ENCODE results near the gene PPTC7.
"Not testable (repeated sequence)": the region's sequence is repeated elsewhere in the genome, so short reads cannot be mapped to it uniquely, and the experiment has no call there.

Gene PPTC7

DNA sequence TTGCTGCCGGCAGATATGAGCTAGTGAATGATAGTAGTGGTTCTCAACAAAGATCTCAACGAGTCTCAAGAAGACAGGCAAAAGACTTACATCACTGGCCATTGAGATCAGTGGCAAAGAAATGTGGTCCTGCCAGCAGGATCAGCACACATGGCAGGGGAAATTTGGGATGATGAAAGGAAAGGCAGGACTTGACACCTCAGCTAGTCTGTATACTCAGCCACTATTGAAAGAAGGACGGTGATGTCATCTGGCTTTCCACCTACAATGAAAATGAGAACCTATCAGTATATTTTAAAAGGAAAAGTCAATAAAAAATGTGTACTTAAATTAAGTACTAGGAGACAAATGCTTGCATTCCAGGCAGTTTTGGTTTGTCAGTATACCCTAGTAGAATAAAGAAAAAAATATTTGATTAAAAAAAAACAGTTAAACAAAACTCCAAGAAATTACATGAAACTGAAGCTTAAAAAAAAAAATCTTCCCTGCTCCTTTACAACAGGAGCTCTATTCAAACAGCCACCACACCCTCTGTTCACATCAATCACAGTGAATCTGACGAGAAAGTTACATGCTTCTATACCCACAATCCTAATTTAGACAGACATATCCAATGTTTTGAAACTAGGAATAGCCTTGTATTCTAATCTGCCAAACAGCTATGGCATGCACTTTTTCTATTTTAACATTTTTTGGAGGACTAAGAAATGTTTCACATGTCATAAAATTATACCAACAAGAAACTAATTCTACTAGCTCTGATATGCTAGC, 46.1 kb downstream of the PPTC7 start:
- peak; percentile 55 for DNase-seq (ENCODE audit: low read depth)

DNA sequence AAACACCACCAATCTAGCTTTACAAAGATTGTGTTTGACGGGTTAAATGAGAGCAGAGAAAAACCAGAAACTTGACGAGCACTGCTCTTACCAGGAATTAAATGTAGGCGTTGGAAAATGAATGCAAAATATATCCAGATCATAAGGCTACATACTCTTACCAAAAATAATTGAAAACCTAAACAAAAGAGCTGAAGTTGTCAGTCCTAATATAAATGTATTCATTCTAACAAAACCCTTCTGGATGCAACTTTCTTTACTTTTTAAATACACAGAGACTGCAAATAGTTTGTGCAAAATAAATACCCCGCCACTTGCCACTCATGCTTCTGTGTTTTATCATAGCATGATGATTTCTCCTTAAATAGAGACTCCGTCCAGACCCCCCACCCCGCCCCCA, 48.3 kb downstream of the PPTC7 start:
- no peak for DNase-seq (ENCODE audit: low read depth)

DNA sequence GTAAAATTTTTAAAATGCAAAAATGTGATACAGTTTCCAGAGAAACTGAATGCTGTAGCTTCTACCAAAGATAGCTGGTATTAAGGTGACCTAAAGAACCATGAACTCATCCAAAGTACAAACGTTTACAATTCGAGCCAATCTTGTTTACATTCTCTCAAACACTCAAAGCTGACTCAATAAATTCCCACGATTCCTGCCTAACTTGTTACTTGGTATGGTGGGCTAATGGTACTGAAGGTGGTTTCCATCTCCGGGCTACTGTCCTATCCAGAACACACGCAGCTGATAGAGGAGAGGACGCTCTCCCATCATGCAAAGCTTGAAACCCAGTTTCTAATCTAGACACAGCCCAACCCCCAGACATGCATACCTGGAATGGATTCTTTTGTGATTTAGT, 49.5 kb downstream of the PPTC7 start:
- DNase-seq (ENCODE audit: low read depth) = peak; percentile 45

DNA sequence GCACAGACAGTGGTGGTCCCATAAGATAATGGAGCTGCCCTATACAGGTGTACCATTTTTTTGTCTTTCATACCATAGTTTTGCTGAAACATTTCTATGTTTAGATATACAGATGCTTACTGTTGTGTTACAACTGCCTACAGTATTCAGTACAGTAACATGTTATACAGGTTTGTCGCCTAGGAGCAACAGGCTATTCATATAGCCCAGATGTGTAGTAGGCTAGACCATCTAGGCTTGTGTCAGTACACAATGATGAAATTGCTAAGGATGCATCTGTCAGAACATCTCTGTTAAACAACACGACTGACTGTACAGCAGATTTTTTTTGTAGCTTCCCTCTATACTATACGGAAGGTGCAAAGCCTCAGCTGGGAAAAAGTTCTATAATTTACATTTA, 50.5 kb downstream of the PPTC7 start:
- no peak for DNase-seq (ENCODE audit: low read depth)

DNA sequence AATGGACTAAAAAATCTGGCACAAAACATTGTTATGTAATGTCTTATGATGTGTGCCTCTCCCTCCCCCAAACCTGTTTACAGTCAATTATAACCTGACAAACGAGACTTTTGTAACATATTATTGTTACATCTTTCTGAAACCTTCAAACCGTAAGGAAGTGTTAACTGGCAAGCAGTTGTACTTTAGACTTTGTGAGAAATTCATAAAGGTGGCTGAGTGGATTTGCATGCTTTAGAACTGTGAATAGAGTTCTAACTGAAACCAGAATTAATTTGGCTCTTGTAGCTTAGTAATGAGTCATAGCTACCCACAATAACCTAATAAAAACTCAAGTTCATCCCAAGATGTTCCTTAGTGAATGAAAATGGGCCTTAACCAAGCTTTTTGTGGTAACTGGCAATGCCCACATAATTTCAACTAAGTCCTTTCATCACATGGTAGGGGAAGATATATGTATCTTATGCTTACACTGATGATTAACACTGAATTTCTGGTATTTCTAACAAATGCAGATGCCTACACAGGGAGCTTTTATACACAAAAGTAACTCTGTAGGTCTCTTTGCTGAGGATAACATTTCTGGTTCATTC, 51.3 kb downstream of the PPTC7 start:
- peak; percentile 79 for DNase-seq (ENCODE audit: low read depth)

DNA sequence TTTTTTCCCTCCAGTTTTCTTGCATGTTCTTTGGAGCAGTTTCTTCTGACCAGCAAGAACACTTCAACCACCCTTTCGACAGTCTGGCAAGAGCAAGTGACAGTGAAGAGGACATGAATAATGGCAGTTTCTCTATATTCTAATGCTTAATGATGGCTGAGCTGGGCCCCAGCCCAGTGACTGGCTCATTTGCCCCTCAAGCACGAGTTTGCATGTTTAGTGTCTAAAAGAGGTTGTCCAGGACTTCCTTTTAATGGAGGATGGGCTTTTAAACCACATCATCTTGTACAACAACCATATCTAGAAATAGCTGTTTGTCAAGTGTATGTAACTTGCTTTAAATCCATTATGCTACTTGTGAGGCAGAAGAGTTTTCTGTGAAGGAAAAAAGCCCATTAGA, 52.6 kb downstream of the PPTC7 start:
- no peak for DNase-seq (ENCODE audit: low read depth)

DNA sequence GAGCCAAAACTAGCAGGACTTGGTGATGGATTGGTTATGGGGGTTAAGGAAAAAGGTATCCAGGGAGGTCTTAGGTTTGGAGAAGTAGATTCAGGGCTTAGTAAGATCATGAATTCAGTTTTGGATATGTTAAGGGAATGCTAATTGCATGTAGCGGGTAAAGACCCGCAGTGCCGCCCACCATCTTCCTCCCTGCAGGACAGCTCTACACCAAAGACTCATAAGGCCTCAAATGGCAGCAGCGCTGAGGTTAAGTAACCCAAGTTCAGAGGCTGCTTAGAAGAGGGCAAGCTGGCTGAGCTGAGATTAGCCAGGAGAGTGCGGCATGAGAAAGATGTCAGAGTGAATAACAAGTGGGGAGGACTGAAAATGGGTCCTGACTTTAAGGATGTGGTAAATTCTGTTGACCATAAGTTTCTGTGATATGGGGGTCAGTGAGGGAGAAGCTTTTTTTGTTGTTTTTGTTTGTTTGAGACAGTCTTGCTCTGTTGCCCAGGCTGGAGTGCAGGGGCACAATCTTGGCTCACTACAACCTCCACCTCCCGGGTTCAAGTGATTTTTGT, 54.8 kb downstream of the PPTC7 start:
- no peak for DNase-seq (ENCODE audit: low read depth)

DNA sequence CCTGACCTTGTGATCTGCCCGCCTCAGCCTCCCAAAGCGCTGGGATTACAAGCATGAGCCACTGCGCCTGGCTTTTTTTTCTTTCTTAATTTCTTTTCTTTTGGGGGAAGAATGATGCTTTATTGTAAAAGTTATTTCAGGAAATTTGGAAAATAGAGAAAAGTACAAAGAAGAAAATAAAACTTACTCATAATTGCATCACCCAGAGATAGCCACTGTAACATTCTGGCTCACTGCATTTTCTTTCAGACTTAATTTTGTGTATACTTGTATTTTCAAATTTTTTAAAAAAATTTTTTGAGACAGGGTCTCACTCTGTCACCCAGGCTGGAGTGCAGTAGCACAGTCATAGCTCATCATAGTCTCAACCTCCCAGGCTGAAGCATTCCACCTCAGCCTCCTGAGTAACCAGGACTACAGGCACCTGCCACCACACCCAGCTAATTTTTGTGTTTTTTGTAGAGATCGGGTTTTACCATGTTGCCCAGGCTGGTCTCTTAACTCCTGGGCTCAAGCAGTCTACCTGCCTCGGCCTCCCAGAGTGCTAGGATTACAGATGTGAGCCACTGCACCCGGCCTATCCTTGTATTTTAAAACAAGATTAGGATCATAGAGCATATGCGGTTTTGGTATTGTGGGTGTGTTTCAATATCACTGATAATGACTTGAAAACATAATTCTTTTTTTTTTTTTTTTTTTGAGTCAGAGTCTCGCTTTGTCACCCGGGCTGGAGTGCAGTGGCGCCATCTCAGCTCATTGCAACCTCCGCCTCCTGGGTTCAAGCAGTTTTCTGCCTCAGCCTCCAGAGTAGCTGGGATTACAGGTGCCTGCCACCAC, 62.0 kb downstream of the PPTC7 start:
- DNase-seq (ENCODE audit: low read depth) = not testable (repeated sequence)

DNA sequence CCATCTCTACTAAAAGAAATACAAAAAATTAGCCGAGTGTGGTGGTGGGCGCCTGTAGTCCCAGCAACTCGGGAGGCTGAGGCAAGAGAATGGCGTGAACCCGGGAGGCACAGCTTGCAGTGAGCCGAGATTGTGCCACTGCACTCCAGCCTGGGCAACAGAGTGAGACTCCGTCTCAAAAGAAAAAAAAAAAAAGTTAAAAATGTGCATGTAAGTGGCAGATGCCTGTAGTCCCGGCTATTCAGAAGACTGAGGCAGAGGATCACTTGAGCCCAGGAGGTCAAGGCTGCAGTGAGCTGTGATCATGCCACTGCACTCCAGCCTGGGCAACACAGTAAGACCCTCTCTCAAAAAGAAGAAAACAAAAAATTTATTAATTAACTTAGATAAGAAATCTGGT, 65.1 kb downstream of the PPTC7 start:
- not testable (repeated sequence) for DNase-seq (ENCODE audit: low read depth)

DNA sequence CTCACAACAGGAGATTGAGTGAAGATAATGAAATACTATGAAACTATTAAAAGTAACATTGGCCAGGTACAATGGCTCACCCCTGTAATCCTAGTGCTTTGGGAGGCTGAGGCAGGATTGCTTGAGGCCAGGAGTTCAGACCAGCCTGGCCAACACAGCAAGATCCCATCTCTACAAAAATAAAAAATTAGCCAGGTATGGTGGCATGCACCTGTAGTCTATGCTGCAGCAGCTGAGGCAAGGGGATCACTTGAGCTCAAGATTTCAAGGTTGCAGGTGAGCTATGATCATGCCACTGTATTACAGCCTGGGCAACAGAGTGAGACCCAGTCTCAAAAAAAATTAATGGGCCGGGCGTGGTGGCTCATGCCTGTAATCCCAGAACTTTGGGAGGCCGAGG, 66.1 kb downstream of the PPTC7 start:
- DNase-seq (ENCODE audit: low read depth) = no peak

DNA sequence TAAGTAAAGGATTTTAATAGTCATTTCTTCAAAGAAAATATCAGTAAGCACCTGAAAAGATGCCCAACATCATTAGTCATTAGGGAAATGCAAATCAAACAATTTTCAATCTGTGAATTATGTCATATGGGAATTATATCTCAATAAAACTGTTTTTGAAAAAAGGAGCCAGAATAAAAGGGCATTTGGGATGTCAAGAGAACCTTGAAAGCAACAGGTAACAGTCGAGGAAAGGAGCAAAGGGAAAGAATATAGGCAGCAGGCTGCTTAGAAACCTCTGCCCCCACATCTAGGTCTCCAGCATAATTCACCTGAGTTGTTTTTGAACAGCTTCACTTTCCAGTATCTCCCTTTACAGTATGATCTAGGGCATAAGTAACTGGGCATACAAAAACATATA, 68.8 kb downstream of the PPTC7 start:
- DNase-seq (ENCODE audit: low read depth) = no peak

DNA sequence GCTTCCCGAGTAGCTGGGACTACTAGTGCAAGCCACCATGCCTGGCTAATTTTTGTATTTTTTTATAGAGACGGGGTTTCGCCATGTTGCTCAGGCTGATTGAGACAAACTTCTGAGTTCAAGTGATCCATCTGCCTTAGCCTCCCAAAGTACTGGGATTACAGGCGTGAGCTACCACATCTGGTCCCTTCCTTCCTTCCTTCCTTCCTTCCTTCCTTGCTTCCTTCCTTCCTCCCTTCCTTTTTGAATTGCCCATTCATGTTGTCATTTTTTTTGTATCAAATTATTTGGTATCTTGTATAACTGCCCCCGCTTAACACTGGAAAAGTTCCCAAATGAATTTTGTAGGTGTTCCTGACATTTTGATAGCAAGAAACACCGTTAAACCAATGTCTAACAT, 69.3 kb downstream of the PPTC7 start:
- no peak for DNase-seq (ENCODE audit: low read depth)

DNA sequence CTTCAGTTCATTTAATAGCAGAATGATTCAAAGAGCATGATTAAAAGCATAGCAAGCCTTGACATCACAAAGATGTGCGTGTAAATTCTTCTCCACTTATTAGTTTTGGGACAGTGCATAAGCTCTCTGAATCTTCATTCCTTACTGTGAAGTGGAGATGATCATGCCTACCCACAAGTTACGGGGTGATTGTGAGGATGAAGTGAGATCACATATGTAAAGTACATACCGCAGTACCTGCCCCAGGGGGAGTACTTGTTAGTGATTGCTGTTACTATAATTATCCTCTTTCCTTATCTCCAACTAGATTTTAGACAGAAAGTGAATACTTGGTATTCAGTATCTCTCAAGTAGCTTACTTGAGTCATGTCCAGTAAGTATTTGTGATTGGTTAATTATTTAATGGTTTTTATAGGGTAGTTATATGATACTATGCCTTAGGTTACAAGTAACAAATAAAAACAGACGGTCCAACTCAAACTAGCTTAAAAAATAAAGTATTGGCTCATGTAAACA, 75.0 kb downstream of the PPTC7 start:
- DNase-seq (ENCODE audit: low read depth) = peak; percentile 14

DNA sequence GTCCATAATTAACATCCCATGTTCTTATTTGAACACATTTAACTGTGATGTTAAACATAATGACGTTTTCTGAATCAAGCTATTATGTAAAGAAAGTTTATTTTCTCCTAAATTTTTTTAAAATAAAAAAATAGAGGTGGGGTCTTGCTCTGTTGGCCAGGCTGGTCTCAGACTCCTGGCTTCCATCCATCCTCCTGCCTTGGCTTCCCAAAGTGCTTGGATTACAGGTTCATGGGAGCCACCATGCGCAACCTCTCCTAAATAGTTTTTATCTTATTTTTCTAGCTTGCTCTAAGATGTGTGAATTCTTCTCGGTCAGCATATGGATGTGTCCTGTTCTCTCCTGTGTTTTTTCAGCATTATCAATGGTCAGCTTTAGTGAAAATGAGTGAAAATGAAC, 77.8 kb downstream of the PPTC7 start:
- no peak for DNase-seq (ENCODE audit: low read depth)

DNA sequence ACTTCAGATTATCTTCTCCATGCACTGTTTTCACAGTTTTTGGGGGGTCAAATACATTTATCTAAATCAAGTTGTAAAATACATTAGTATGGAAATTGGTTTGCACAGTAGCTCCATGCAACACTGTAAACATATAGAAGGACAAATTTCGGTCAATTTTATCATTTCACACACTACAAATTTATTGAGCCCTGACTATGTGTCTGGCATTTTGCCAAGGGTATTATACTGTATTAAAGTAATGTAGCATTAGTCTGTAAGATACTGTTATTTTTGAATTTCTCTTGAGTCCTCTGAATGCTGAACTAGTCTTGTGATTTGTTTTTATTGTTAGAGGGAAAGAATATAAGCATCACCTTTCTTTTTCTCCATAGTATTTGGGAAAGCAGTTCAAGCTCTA, 79.7 kb downstream of the PPTC7 start:
- no peak for DNase-seq (ENCODE audit: low read depth)

DNA sequence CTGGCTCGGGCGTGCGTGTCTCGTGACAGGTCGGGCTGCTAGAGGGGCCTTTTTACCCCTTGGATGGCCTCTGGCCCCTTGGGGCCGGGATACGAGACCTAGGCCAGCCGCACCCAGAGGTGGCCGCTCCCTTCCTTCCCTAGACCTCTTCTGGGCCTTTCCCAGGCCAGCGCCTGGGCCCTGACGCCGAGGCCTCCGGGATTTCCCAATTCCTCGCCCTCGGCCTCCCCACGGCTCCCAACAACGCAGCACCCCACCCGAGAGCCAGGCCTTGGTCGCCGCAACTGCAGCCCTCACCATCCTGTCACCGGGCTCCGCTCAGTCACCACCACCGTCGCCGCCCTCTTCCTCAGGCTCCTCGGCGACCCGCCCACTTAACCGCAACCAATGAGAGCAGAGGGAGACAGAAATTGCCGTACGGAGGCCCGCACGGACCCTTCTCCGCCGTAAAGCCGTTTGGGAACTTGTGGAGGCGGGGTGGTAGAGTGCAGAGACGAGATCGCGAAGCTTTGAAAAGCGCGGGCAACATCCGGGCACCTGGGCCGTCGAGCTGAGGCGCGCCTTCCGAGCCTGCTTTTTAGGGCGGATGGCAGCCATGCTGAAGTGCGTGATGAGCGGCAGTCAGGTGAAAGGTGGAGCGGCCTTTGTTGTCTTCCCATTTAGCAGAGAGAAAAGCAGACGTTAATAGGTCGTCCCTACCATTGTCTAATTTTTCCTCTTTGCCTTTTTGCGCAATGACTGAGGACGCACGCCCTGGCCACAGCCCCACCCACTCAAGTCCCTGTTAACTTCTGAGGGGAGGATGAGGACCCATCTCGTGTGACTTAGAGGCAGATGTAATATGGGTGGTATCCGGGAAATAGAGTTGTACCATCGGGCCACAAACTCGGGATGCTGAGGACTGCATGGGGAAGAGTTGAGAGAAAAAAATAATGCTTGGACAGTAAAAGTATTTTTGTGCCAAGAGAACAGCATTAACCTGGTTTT, 81.1 kb downstream of the PPTC7 start, which contains the start of the genes RAD9B and VPS29:
Gene RAD9B (plus strand): TSS at position 580 of the 987 bp plus-strand sequence. CDS start 7 bp downstream, at position 587.
Gene VPS29 (minus strand): TSS at position 360 of the 987 bp plus-strand sequence. CDS start 60 bp downstream, at position 300.
- peak; percentile 99 for DNase-seq (ENCODE audit: low read depth)

DNA sequence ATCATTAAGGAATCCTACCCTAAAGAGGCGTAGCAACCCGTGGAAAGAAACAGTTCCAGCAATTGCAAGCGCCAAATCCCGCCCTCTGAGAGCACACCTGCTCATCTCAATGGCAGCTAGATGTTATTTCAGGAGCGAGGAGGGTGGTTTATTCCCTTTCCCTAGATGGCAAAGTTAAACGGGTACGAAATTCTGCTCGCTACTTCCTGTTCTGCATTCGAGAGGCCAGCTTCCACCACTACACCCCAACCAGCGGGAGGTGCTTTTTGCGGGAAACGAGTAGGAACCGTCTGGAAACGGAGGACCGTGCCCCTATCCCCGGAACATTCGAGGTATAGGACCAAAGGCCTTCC, 81.7 kb downstream of the PPTC7 start:
- peak; percentile 74 for DNase-seq (ENCODE audit: low read depth)

DNA sequence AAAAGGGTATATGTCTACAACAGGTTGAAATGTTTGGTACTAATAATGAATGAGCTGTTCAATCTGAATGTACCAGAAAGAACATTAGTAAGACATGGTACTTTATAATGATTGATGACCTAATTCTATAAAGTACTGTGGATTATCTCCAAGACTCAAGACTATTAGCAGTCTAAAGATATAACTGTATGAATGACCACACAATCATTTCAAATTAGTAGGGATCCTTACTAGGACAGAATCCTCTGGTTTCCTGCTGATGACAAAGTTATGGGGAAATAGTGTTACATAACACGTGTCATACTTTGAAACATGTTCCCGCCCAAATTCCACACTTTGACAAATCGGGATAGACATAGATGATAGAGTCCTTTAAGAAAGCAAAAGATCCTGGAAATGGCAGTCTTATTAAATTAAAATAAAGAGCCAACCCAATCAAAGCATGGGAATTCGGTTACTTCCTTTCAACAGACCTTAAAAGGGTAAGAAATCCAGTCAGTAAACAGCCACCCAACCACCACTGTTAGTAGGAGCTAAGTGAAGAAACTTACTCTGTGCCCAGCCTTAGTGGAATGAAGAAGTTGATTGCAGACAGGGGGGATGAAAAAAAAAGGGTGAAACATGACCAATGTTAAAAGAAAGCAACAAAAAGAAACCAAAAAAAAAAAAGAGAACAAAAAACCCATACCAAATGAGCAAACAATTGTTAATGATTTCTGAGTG, 84.0 kb downstream of the PPTC7 start:
- DNase-seq (ENCODE audit: low read depth) = peak; percentile 83

Measured in EH (cell line).